ENCODE data around the gene SSC4D. TPM values are rescaled to one million over a fixed set of nuclear protein-coding genes. Genes with fewer than 3 reads are reported as not detected.
"Not testable (repeated sequence)": the region's sequence is repeated elsewhere in the genome, so short reads cannot be mapped to it uniquely, and the experiment has no call there.

The SSC4D gene
- total RNA-seq, 2 experiments from 2014 or later, result 0.44 TPM; not detected in 1

DNA sequence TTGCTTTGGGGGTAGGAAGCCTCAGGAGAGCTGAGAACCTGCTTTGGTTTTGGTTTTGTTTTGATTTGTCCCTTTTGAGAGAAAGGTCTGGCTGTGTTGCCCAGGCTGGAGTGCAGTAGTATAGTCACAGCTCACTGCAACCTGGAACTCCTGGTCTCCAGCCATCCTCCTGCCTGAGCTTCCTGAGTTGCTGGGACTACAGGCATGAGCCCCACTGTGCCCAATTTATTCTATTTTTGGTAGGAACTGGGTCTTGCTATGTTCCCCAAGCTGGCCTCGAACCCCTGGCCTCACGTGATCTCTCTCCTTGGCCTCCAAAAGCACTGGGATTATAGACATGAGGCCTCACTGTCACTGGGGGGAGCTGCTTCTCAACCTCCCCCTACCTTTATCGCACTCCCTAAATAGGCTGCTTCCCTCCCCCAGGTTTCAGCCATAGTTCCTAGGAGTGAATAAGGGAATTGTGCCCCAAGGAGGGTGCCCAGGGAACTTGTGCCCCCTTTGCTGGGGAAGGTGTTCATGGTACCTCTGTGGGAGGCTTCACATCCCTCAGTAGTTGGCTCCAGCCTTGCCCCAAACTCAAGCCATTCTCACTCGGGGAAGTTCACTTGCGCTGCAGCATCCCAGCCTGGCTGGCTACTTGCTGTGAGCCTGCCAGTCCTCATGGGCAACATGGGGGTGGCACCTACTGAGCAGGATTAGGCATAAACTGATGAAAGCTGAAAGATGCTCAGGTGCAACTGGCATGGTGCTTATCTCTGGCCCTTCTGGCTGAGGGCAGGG is 33.4 kb upstream of the SSC4D start:
- BruUV-seq (replicated peaks); H3K27ac ChIP-seq (ENCODE audit: low read depth, low read length, poor library complexity, severe bottlenecking); H3K9me3 ChIP-seq (ENCODE audit: low read length); DNase-seq (ENCODE audit: low spot score); H3K4me2 ChIP-seq (ENCODE audit: low read length); H3K4me3 ChIP-seq (ENCODE audit: low read depth, low read length, poor library complexity, severe bottlenecking); H3K4me1 ChIP-seq (ENCODE audit: insufficient read depth, low read length, poor library complexity, severe bottlenecking); intact Hi-C loops (cut with micrococcal nuclease; ENCODE audit: unreplicated experiment); H4K20me1 ChIP-seq (ENCODE audit: insufficient read depth, low read length); POLR2A ChIA-PET; H3K9me2 ChIP-seq (ENCODE audit: insufficient read depth, low read length); H2AFZ ChIP-seq (ENCODE audit: low read length); H3K79me2 ChIP-seq (ENCODE audit: insufficient read depth, low read depth, low read length); CTCF ChIA-PET (ENCODE audit: unreplicated experiment); H3K36me3 ChIP-seq (ENCODE audit: insufficient read depth, low read length): not testable (repeated sequence)

DNA sequence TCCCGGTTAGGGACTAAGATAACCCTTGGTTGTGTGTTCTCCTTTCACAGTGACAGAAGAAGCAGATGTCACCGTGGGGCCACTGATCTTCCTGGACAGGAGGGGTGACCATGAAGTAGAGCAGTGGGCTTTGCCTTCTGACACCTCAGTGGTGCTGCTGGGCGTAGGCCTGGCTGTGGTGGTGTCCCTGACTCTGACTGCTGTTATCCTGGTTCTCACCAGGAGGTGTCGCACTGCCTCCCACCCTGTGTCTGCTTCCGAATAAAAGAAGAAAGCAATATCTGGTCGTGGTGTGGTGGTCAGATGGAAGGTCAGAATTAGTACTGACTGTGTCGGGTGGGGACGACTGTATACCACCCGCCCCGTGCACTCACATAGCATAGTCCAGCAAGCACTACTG is 32.3 kb upstream of the SSC4D start:
- H2AFZ ChIP-seq (ENCODE audit: low read length); H3K4me2 ChIP-seq (ENCODE audit: low read length); H3K9me2 ChIP-seq (ENCODE audit: insufficient read depth, low read length); CTCF ChIA-PET (ENCODE audit: unreplicated experiment); BruUV-seq (replicated peaks); H3K36me3 ChIP-seq (ENCODE audit: insufficient read depth, low read length); H4K20me1 ChIP-seq (ENCODE audit: insufficient read depth, low read length); H3K9me3 ChIP-seq (ENCODE audit: low read length); intact Hi-C loops (cut with micrococcal nuclease; ENCODE audit: unreplicated experiment); POLR2A ChIA-PET; H3K4me1 ChIP-seq (ENCODE audit: insufficient read depth, low read length, poor library complexity, severe bottlenecking); DNase-seq (ENCODE audit: low spot score); H3K79me2 ChIP-seq (ENCODE audit: insufficient read depth, low read depth, low read length); H3K27ac ChIP-seq (ENCODE audit: low read depth, low read length, poor library complexity, severe bottlenecking); H3K4me3 ChIP-seq (ENCODE audit: low read depth, low read length, poor library complexity, severe bottlenecking): not testable (repeated sequence)

- H2AFZ ChIP-seq (ENCODE audit: low read length); DNase-seq (ENCODE audit: low spot score); H3K4me1 ChIP-seq (ENCODE audit: insufficient read depth, low read length, poor library complexity, severe bottlenecking); H3K79me2 ChIP-seq (ENCODE audit: insufficient read depth, low read depth, low read length); POLR2A ChIA-PET; H4K20me1 ChIP-seq (ENCODE audit: insufficient read depth, low read length); BruUV-seq (replicated peaks); H3K9me2 ChIP-seq (ENCODE audit: insufficient read depth, low read length); H3K4me2 ChIP-seq (ENCODE audit: low read length); CTCF ChIA-PET (ENCODE audit: unreplicated experiment); H3K36me3 ChIP-seq (ENCODE audit: insufficient read depth, low read length); H3K9me3 ChIP-seq (ENCODE audit: low read length); H3K4me3 ChIP-seq (ENCODE audit: low read depth, low read length, poor library complexity, severe bottlenecking); intact Hi-C loops (cut with micrococcal nuclease; ENCODE audit: unreplicated experiment); H3K27ac ChIP-seq (ENCODE audit: low read depth, low read length, poor library complexity, severe bottlenecking): not testable (repeated sequence)
Measured at GRCh38 chr7:76440404-76440803, 30.9 kb upstream of the SSC4D start.

GRCh38 chr7:76439120-76439888 is 29.8 kb upstream of the SSC4D start:
- POLR2A ChIA-PET; H3K4me1 ChIP-seq (ENCODE audit: insufficient read depth, low read length, poor library complexity, severe bottlenecking); CTCF ChIA-PET (ENCODE audit: unreplicated experiment); H2AFZ ChIP-seq (ENCODE audit: low read length); H3K9me2 ChIP-seq (ENCODE audit: insufficient read depth, low read length); H3K79me2 ChIP-seq (ENCODE audit: insufficient read depth, low read depth, low read length); H3K4me2 ChIP-seq (ENCODE audit: low read length); H3K9me3 ChIP-seq (ENCODE audit: low read length); H4K20me1 ChIP-seq (ENCODE audit: insufficient read depth, low read length); H3K27ac ChIP-seq (ENCODE audit: low read depth, low read length, poor library complexity, severe bottlenecking); BruUV-seq (replicated peaks); intact Hi-C loops (cut with micrococcal nuclease; ENCODE audit: unreplicated experiment); H3K36me3 ChIP-seq (ENCODE audit: insufficient read depth, low read length); H3K4me3 ChIP-seq (ENCODE audit: low read depth, low read length, poor library complexity, severe bottlenecking); DNase-seq (ENCODE audit: low spot score): not testable (repeated sequence)
